Hepatocyte (in vitro differentiated cells): Measurements from ENCODE around the gene POTEC.

ENCODE experiments used
- CTCF ChIP-seq: fragments of 200-600 bp; sonication (generic); IDR thresholded peaks from 2 replicates; pipeline ENCODE4 v1.5.1; 2016; ENCODE audit warnings: antibody characterized with exemption, mild to moderate bottlenecking; ENCODE audit not compliant: poor library complexity
- EZH2 ChIP-seq: fragments of 200-600 bp; sonication (generic); IDR thresholded peaks from 2 replicates; pipeline ENCODE4 v1.6.1; 2016; ENCODE audit warnings: antibody characterized with exemption, mild to moderate bottlenecking, borderline replicate concordance
- EZH2phosphoT487 ChIP-seq: fragments of 200-600 bp; sonication (generic); IDR thresholded peaks from one replicate; pipeline ENCODE4 v1.6.1; 2018; ENCODE audit warnings: antibody characterized with exemption, mild to moderate bottlenecking, low read depth, moderate library complexity; ENCODE audit not compliant: unreplicated experiment, severe bottlenecking

GRCh38 chr18:14577971-14578370 lies 34.6 kb upstream of the POTEC start:
- TF ChIP-seq CTCF (no peak), EZH2phosphoT487 (no peak), EZH2 (no peak)
